GM10266 (cell line): ENCODE results near the gene PIGN.

Experiments
- DNase-seq: peaks from one replicate; pipeline ENCODE4 v3.0.0; 2012; ENCODE audit errors: extremely low spot score
- TF ChIP-seq, protein P1 (sequence below): IDR thresholded peaks from 2 replicates; pipeline ENCODE4 v1.5.1; 2012; ENCODE audit warnings: mild to moderate bottlenecking, low read depth; ENCODE audit not compliant: control insufficient read depth, insufficient read depth; ENCODE audit errors: missing control alignments

PIGN gene

GRCh38 chr18:61992923-61993322, 193.9 kb downstream of the PIGN start:
- DNase-seq, result no peak

GRCh38 chr18:61992285-61992684, 194.6 kb downstream of the PIGN start:
- DNase-seq, result no peak
- TF ChIP-seq, protein P1, sequence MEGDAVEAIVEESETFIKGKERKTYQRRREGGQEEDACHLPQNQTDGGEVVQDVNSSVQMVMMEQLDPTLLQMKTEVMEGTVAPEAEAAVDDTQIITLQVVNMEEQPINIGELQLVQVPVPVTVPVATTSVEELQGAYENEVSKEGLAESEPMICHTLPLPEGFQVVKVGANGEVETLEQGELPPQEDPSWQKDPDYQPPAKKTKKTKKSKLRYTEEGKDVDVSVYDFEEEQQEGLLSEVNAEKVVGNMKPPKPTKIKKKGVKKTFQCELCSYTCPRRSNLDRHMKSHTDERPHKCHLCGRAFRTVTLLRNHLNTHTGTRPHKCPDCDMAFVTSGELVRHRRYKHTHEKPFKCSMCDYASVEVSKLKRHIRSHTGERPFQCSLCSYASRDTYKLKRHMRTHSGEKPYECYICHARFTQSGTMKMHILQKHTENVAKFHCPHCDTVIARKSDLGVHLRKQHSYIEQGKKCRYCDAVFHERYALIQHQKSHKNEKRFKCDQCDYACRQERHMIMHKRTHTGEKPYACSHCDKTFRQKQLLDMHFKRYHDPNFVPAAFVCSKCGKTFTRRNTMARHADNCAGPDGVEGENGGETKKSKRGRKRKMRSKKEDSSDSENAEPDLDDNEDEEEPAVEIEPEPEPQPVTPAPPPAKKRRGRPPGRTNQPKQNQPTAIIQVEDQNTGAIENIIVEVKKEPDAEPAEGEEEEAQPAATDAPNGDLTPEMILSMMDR, result no peak

More at GRCh38 chr18:61992923-61993322, 193.9 kb downstream of the PIGN start:
- TF ChIP-seq, protein P1, result no peak

- TF ChIP-seq, protein P1, result no peak
- DNase-seq, result no peak
Observed at GRCh38 chr18:61991836-61992235, 195.0 kb downstream of the PIGN start.

- TF ChIP-seq, protein P1, result no peak
- DNase-seq, result no peak
Observed at GRCh38 chr18:61991201-61991600, 195.7 kb downstream of the PIGN start.
